Progenitor cell of endocrine pancreas (in vitro differentiated cells): ENCODE measurements around the gene LCN15. TPM values are rescaled to one million over a fixed set of nuclear protein-coding genes. Genes with fewer than 3 reads are reported as not detected.

Experiments
- DNase-seq: peaks from one replicate; pipeline ENCODE4 v3.0.0; 2021; ENCODE audit warnings: low spot score; ENCODE audit not compliant: unreplicated experiment
- H3K27ac Mint-ChIP-seq: 2 replicates; pipeline ENCODE4 v1.8.0; 2021; ENCODE audit warnings: mild to moderate bottlenecking, moderate library complexity, mixed read lengths
- H3K27me3 Mint-ChIP-seq: 2 replicates; pipeline ENCODE4 v1.8.0; 2021; ENCODE audit warnings: mixed read lengths
- H3K36me3 Mint-ChIP-seq: 2 replicates; pipeline ENCODE4 v1.8.0; 2022; ENCODE audit warnings: mixed read lengths; ENCODE audit not compliant: insufficient read depth
- H3K4me1 Mint-ChIP-seq: 2 replicates; pipeline ENCODE4 v1.8.0; 2021; ENCODE audit warnings: low read depth, mixed read lengths
- H3K4me3 Mint-ChIP-seq: 2 replicates; pipeline ENCODE4 v1.8.0; 2021; ENCODE audit warnings: low read depth, mild to moderate bottlenecking, moderate library complexity, mixed read lengths
- H3K9me3 Mint-ChIP-seq: 2 replicates; pipeline ENCODE4 v1.8.0; 2021; ENCODE audit warnings: low read depth, mixed read lengths
- total RNA-seq: library from RNA; stranded (reverse); gene quantifications from 2 replicates; pipeline ENCODE4 v1.2.1, GENCODE V29; 2021
- TF ChIP-seq, protein P1 (sequence below): fragments of 200-600 bp; sonication (generic); IDR thresholded peaks from one replicate; pipeline ENCODE4 v1.5.0; 2021; ENCODE audit warnings: antibody characterized with exemption, mild to moderate bottlenecking; ENCODE audit not compliant: unreplicated experiment

LCN15 gene
- total RNA-seq, 1 donor from 2014 or later: not detected

DNA sequence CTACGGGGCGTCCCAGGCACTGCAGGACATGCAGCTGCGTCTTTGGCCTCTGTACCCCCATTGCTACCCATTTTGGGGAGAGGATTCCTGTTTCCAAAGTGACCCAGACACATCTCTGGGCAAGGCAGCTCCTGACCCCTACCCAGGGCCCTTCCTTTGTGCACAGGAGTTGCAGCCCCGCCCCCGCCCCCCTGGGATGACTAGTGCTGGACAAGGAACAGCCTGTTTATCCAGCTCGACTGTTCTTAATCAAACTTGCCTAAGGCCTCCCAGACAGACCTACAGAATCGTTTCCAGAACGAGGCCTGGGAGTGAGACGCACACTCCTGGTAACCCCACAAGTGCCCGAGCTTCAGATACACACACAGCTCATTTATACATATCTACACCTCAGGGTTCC lies 38.7 kb downstream of the LCN15 start:
- peak overlapping the region; percentile 74 for H3K27ac Mint-ChIP-seq
- H3K4me3 Mint-ChIP-seq: peak overlapping the region; percentile 85
- no peaks in the 10 kb centered on the region for H3K9me3 Mint-ChIP-seq

DNA sequence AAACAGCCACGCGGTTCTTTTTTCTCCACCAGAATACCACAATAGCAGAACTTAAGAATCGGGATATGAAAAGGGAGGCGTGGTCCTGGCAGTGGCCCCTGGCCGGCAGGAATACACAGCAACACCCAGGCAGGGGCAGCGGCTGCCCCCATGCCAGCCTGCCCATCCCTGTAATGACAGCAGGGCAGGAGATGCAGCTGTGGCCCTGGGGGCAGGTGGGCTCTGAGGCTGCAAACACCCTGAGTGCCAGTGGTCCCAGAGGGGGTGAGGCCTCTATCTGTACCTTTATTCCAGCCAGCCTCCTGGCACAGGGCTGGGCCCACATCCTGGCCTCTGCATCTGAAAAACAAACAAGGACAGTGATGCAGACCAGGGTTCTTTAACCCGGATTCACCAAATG lies 39.5 kb downstream of the LCN15 start:
- Mint-ChIP-seq H3K9me3 (no peaks in the 10 kb centered on the region), H3K36me3 (peaks cover 14% of the 10 kb centered on the region), H3K4me3 (no peak overlapping the region), H3K4me1 (peaks cover 20% of the 10 kb centered on the region), H3K27me3 (peaks cover 6% of the 10 kb centered on the region), H3K27ac (no peak overlapping the region)
- DNase-seq: no peak
- TF ChIP-seq, protein P1, sequence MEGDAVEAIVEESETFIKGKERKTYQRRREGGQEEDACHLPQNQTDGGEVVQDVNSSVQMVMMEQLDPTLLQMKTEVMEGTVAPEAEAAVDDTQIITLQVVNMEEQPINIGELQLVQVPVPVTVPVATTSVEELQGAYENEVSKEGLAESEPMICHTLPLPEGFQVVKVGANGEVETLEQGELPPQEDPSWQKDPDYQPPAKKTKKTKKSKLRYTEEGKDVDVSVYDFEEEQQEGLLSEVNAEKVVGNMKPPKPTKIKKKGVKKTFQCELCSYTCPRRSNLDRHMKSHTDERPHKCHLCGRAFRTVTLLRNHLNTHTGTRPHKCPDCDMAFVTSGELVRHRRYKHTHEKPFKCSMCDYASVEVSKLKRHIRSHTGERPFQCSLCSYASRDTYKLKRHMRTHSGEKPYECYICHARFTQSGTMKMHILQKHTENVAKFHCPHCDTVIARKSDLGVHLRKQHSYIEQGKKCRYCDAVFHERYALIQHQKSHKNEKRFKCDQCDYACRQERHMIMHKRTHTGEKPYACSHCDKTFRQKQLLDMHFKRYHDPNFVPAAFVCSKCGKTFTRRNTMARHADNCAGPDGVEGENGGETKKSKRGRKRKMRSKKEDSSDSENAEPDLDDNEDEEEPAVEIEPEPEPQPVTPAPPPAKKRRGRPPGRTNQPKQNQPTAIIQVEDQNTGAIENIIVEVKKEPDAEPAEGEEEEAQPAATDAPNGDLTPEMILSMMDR: no peak

More for the DNA sequence above, 38.7 kb downstream of the LCN15 start:
- no peak for DNase-seq
- Mint-ChIP-seq H3K4me1 (peaks cover 20% of the 10 kb centered on the region), H3K27me3 (peaks cover 12% of the 10 kb centered on the region), H3K36me3 (peaks cover 14% of the 10 kb centered on the region)
- TF ChIP-seq, protein P1: no peak

DNA sequence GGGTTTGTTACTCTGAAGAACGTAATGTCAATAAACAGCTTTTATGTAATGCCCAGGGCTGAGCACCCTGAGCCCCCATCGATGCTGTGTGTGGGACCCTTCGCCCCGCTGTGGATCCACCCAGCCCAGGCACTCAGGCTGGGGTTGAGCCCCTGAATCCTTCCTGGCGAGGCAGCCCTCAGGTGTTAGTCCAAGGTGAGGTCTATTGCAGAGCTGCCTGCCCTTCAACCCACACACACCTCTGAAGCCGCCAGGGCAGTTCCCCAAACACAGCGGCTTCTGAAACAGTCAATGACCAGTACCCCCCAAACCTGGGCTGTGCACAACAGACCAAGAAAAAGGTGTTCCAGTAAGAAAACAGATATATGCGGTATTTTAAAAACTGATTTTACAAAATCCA lies 40.3 kb downstream of the LCN15 start:
- Mint-ChIP-seq H3K36me3 (peaks cover 14% of the 10 kb centered on the region), H3K9me3 (no peaks in the 10 kb centered on the region), H3K4me3 (no peak overlapping the region), H3K27ac (peak overlapping the region; percentile 13), H3K4me1 (peaks cover 20% of the 10 kb centered on the region), H3K27me3 (no peaks in the 10 kb centered on the region)
- DNase-seq: no peak
- TF ChIP-seq, protein P1: no peak

DNA sequence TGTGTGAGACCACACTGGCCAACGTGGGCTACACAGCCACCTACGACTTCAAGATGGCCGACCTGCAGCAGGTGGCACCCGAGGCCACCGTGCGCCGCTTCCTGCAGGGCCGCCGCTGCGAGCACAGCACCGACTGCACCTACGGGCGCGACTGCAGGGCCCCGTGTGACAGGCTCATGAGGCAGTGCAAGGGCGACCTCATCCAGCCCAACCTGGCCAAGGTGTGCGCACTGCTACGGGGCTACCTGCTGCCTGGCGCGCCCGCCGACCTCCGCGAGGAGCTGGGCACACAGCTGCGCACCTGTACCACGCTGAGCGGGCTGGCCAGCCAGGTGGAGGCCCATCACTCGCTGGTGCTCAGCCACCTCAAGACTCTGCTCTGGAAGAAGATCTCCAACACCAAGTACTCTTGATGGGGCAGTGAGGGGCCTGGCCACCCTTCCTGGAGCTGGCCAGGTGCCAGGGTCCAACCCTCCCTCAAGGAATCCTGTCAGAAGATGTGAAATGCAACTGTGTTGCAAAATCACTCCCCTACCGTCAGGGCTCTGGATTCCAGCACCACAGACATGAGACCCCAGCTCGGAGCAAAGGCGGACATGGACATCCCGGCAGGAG lies 40.8 kb downstream of the LCN15 start:
- peaks cover 14% of the 10 kb centered on the region for H3K36me3 Mint-ChIP-seq
- DNase-seq: no peak
- no peak overlapping the region for H3K4me3 Mint-ChIP-seq
- no peaks in the 10 kb centered on the region for H3K9me3 Mint-ChIP-seq
- TF ChIP-seq, protein P1: no peak
- no peaks in the 10 kb centered on the region for H3K27me3 Mint-ChIP-seq
- peaks cover 20% of the 10 kb centered on the region for H3K4me1 Mint-ChIP-seq
- H3K27ac Mint-ChIP-seq: no peak overlapping the region

DNA sequence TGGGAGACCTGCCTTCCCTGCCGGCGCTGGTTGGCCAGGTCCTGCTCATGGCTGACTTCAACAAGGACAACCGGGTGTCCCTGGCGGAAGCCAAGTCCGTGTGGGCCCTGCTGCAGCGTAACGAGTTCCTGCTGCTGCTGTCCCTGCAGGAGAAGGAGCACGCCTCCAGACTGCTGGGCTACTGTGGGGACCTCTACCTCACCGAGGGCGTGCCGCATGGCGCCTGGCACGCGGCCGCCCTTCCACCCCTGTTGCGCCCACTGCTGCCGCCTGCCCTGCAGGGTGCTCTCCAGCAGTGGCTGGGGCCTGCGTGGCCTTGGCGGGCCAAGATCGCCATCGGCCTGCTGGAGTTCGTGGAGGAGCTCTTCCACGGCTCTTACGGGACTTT lies 41.4 kb downstream of the LCN15 start:
- DNase-seq: no peak
- Mint-ChIP-seq H3K9me3 (no peaks in the 10 kb centered on the region), H3K27ac (no peak overlapping the region), H3K36me3 (peaks cover 14% of the 10 kb centered on the region), H3K4me1 (peaks cover 20% of the 10 kb centered on the region), H3K4me3 (no peak overlapping the region), H3K27me3 (no peaks in the 10 kb centered on the region)
- TF ChIP-seq, protein P1: no peak
